Ascending aorta (tissue), 2 donors: ENCODE measurements around the gene TMEM9. TPM values are rescaled to one million over a fixed set of nuclear protein-coding genes. Genes with fewer than 3 reads are reported as not detected.

ENCODE experiments used
- DNase-seq, 2 donors: peaks; one replicate each; pipeline ENCODE4 v3.0.0-alpha.2; 2019; ENCODE audit warnings: low spot score in 2 of 2
- H3K27ac ChIP-seq, 2 donors: fragments of 200-600 bp; sonication (generic); one replicate each; pipeline ENCODE4 v1.5.1; 2016 to 2017; ENCODE audit warnings: mild to moderate bottlenecking in 1 of 2
- H3K27me3 ChIP-seq: fragments of 200-600 bp; sonication (generic); one replicate; pipeline ENCODE4 v1.5.1; 2017
- H3K36me3 ChIP-seq, 2 donors: fragments of 200-600 bp; sonication (generic); one replicate each; pipeline ENCODE4 v1.5.1; 2016
- H3K4me1 ChIP-seq, 2 donors: fragments of 200-600 bp; sonication (generic); one replicate each; pipeline ENCODE4 v1.5.1; 2016 to 2017; ENCODE audit warnings: mild to moderate bottlenecking in 1 of 2
- H3K4me3 ChIP-seq, 2 donors: fragments of 200-600 bp; sonication (generic); one replicate each; pipeline ENCODE4 v1.5.1; 2016 to 2017; ENCODE audit warnings: mild to moderate bottlenecking in 1 of 2
- H3K9me3 ChIP-seq, 2 donors: fragments of 200-600 bp; sonication (generic); one replicate each; pipeline ENCODE4 v1.5.1; 2016
- CTCF ChIP-seq, 3 experiments: fragments of 200-600 bp in 2 of 3; fragments of 450-650 bp in 1 of 3; sonication (generic) in 2 of 3; IDR thresholded peaks; one replicate each; pipeline ENCODE4 v1.5.1; 2016 to 2019; ENCODE audit warnings: antibody characterized with exemption in 3 of 3, mild to moderate bottlenecking in 1 of 3, moderate library complexity in 1 of 3
- intact Hi-C: fragments of 100-400 bp; cut with DNase I; formaldehyde crosslinking; loops from one replicate; pipeline ENCODE4 v1.15.1; 2023
- total RNA-seq: library from RNA; depleted of rRNA; stranded (reverse); fragments of >200 nt; gene quantifications from one replicate; pipeline ENCODE4 v1.1.0, GENCODE V29; 2016

The TMEM9 gene
- total RNA-seq, 1 donor from 2014 or later = 45.8 TPM

- no peaks in the 10 kb centered on the region for H3K27me3 ChIP-seq
- H3K27ac ChIP-seq = peak overlapping the region; percentile 62 to 78
- H3K9me3 ChIP-seq = no peaks in the 10 kb centered on the region
- peaks cover 0 to 13% of the 10 kb centered on the region in 2 donors for H3K4me1 ChIP-seq
- DNase-seq = peak in 1 of 2 donors; percentile 86
- no peak for TF ChIP-seq CTCF (IDR thresholded peaks at IDR 0.05)
- H3K36me3 ChIP-seq = peaks cover 34 to 47% of the 10 kb centered on the region in 2 donors
- intact Hi-C loops = loop anchor here (5.0 kb wide), 1 partner anchor 35 kb away; no protein-coding TSS in a partner anchor
- no peak overlapping the region for H3K4me3 ChIP-seq
Measured at GRCh38 chr1:201137579-201138310, 16.5 kb downstream of the TMEM9 start.

- Histone ChIP-seq H3K9me3 (no peaks in the 10 kb centered on the region), H3K27ac (peak overlapping the region; percentile 62 to 78), H3K36me3 (peaks cover 30 to 42% of the 10 kb centered on the region in 2 donors)
Measured at GRCh38 chr1:201137024-201137392, 17.3 kb downstream of the TMEM9 start.

GRCh38 chr1:201136355-201137023 lies 17.8 kb downstream of the TMEM9 start:
- intact Hi-C loops = loop anchor here (5.0 kb wide), 1 partner anchor 36 kb away; no protein-coding TSS in a partner anchor
- peaks cover 0 to 13% of the 10 kb centered on the region in 2 donors for H3K4me1 ChIP-seq
- peaks cover 28 to 37% of the 10 kb centered on the region in 2 donors for H3K36me3 ChIP-seq
- H3K27ac ChIP-seq = peak overlapping the region; percentile 62 to 78
- H3K9me3 ChIP-seq = no peaks in the 10 kb centered on the region
- no peak overlapping the region for H3K4me3 ChIP-seq
- no peak for TF ChIP-seq CTCF (IDR thresholded peaks at IDR 0.05)
- no peak for DNase-seq
- no peaks in the 10 kb centered on the region for H3K27me3 ChIP-seq

More at GRCh38 chr1:201137024-201137392, 17.3 kb downstream of the TMEM9 start:
- intact Hi-C loops = loop anchor here (5.0 kb wide), 1 partner anchor 35 kb away; no protein-coding TSS in a partner anchor
- TF ChIP-seq CTCF (IDR thresholded peaks at IDR 0.05) = no peak
- no peak for DNase-seq
- Histone ChIP-seq H3K27me3 (no peaks in the 10 kb centered on the region), H3K4me3 (no peak overlapping the region), H3K4me1 (peaks cover 0 to 13% of the 10 kb centered on the region in 2 donors)

GRCh38 chr1:201134405-201134804 lies 19.9 kb downstream of the TMEM9 start:
- no peak overlapping the region for H3K27ac ChIP-seq
- no peak for TF ChIP-seq CTCF (IDR thresholded peaks at IDR 0.05)
- intact Hi-C loops = no loop called here
- H3K4me3 ChIP-seq = no peak overlapping the region
- no peaks in the 10 kb centered on the region for H3K9me3 ChIP-seq
- no peaks in the 10 kb centered on the region for H3K27me3 ChIP-seq
- H3K4me1 ChIP-seq = peaks cover 0 to 13% of the 10 kb centered on the region in 2 donors
- peaks cover 18 to 25% of the 10 kb centered on the region in 2 donors for H3K36me3 ChIP-seq
- DNase-seq = no peak

GRCh38 chr1:201131398-201131797 lies 22.9 kb downstream of the TMEM9 start:
- TF ChIP-seq CTCF (IDR thresholded peaks at IDR 0.05) = no peak
- no peaks in the 10 kb centered on the region for H3K9me3 ChIP-seq
- no peak for DNase-seq
- intact Hi-C loops = no loop called here
- H3K36me3 ChIP-seq = peaks cover 18 to 25% of the 10 kb centered on the region in 2 donors
- H3K4me3 ChIP-seq = no peak overlapping the region
- no peaks in the 10 kb centered on the region for H3K27me3 ChIP-seq
- H3K27ac ChIP-seq = no peak overlapping the region
- H3K4me1 ChIP-seq = no peaks in the 10 kb centered on the region
